Activated CD4-positive, alpha-beta T cell treated with anti-CD3 and anti-CD28 coated beads, Interleukin-2, Interleukin-4, amounts not matched to agents 100 ng/mL and 50 ng/mL, durations not matched to agents 16 hours and 8 hours (primary cell): ENCODE results near the gene CARD16.

Experiments used
- DNase-seq: peaks from one replicate; pipeline ENCODE4 v3.0.0-alpha.2; 2020; ENCODE audit warnings: low spot score

CARD16 gene

DNA sequence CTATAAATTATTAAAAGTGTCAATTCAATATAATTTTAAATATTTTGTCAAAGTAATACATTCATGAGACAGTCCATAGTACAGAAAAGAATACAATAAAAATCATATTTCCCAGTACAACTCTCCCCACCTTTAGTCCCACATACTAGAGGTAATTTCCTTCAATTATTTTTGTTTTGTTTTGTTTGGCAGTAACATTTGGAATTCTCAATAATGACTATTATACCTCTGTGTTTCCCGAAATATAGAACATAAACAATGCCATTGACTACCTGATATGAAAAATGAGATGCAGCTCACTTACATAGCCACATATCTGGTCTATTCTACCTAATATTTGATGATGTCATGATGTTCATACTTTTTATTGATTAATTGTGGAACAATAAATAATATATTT lies 52.4 kb downstream of the CARD16 start:
- no peak for DNase-seq

DNA sequence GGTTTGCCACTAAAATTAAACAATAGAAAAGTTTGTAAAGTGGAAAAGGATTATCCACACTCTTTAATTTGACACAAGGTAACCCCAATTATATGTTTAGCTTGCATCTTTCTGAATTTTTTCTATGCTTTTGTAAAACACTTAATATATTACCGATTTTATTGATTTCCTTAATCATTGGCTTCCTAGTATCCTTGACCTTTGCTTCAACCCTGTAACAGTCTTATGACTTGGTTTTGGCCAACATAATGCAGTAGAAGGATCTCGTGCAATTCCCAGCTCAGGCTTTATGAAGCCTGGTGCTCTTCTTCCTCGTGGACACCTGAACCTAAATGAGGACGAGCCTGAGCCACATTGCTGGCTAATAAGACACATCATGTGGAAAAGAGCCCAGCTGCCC lies 53.1 kb downstream of the CARD16 start:
- DNase-seq, result no peak
